Panc1 (cell line): ENCODE data around the gene ANTXR1.

Source experiments
- TF ChIP-seq, protein P1 (sequence below): fragments of 450-650 bp; IDR thresholded peaks from 2 replicates; pipeline ENCODE4 v1.5.1; 2017; ENCODE audit warnings: mild to moderate bottlenecking
- TF ChIP-seq, protein P2 (sequence below), 2 experiments: IDR thresholded peaks; 2 replicates each; pipeline ENCODE4 v1.6.1; 2011 to 2012; ENCODE audit warnings: low read depth in 2 of 2, control low read depth in 1 of 2, low read length in 1 of 2, mild to moderate bottlenecking in 1 of 2, moderate library complexity in 1 of 2; ENCODE audit not compliant: insufficient read depth in 1 of 2

DNA sequence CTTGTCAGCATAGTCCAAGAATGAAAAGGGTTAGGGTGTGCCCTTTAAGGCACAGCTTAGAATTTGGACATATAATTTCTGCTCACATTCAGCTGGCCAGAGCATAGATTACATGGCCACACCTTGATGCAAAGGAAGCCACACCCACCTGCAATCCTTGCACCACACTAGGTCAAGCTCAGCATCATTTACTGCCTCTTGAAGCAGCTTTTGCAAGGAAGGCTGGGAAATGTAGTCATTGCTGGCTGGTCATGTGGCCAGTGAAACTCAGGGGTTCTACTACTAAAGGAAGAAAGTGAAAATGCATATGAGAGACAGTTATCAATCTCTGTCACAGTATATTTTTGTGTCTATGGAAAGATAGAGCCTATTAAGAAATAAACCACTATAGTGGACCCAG, 214.7 kb downstream of the ANTXR1 start:
- TF ChIP-seq, protein P1, sequence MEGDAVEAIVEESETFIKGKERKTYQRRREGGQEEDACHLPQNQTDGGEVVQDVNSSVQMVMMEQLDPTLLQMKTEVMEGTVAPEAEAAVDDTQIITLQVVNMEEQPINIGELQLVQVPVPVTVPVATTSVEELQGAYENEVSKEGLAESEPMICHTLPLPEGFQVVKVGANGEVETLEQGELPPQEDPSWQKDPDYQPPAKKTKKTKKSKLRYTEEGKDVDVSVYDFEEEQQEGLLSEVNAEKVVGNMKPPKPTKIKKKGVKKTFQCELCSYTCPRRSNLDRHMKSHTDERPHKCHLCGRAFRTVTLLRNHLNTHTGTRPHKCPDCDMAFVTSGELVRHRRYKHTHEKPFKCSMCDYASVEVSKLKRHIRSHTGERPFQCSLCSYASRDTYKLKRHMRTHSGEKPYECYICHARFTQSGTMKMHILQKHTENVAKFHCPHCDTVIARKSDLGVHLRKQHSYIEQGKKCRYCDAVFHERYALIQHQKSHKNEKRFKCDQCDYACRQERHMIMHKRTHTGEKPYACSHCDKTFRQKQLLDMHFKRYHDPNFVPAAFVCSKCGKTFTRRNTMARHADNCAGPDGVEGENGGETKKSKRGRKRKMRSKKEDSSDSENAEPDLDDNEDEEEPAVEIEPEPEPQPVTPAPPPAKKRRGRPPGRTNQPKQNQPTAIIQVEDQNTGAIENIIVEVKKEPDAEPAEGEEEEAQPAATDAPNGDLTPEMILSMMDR: no peak
- TF ChIP-seq, protein P2, sequence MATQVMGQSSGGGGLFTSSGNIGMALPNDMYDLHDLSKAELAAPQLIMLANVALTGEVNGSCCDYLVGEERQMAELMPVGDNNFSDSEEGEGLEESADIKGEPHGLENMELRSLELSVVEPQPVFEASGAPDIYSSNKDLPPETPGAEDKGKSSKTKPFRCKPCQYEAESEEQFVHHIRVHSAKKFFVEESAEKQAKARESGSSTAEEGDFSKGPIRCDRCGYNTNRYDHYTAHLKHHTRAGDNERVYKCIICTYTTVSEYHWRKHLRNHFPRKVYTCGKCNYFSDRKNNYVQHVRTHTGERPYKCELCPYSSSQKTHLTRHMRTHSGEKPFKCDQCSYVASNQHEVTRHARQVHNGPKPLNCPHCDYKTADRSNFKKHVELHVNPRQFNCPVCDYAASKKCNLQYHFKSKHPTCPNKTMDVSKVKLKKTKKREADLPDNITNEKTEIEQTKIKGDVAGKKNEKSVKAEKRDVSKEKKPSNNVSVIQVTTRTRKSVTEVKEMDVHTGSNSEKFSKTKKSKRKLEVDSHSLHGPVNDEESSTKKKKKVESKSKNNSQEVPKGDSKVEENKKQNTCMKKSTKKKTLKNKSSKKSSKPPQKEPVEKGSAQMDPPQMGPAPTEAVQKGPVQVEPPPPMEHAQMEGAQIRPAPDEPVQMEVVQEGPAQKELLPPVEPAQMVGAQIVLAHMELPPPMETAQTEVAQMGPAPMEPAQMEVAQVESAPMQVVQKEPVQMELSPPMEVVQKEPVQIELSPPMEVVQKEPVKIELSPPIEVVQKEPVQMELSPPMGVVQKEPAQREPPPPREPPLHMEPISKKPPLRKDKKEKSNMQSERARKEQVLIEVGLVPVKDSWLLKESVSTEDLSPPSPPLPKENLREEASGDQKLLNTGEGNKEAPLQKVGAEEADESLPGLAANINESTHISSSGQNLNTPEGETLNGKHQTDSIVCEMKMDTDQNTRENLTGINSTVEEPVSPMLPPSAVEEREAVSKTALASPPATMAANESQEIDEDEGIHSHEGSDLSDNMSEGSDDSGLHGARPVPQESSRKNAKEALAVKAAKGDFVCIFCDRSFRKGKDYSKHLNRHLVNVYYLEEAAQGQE (IDR thresholded peaks at IDR 0.05; ENCODE audit: insufficient read depth in 1 of 2, low read depth in 2 of 2, low read length in 1 of 2): no peak
